GM23338 (cell line): ENCODE measurements around the gene DCLK2. TPM values are rescaled to one million over a fixed set of nuclear protein-coding genes. Genes with fewer than 3 reads are reported as not detected.

Source experiments
- ATAC-seq: fragments of 200-7000 bp; cut with Tn5 transposase; 3 replicates; pipeline ENCODE4 v1.9.1; 2020
- DNase-seq: peaks from one replicate; pipeline ENCODE4 v3.0.0-alpha.2; 2015; ENCODE audit warnings: low spot score
- H2AFZ ChIP-seq: fragments of 200-600 bp; sonication (generic); 2 replicates; pipeline ENCODE4 v1.8.0; 2016; ENCODE audit warnings: antibody characterized with exemption, mild to moderate bottlenecking, moderate library complexity
- H3F3A ChIP-seq: fragments of 200-600 bp; sonication (generic); replicated peaks from 2 replicates; pipeline ENCODE4 v1.8.0; 2017; ENCODE audit warnings: antibody characterized with exemption, mixed run types, low read depth
- H3K27ac ChIP-seq: fragments of 200-600 bp; sonication (generic); 2 replicates; pipeline ENCODE4 v1.6.1; 2016; ENCODE audit warnings: low read depth
- H3K27me3 ChIP-seq: fragments of 200-600 bp; sonication (generic); 2 replicates; pipeline ENCODE4 v1.8.0; 2016; ENCODE audit warnings: mild to moderate bottlenecking, mixed run types, moderate library complexity; ENCODE audit not compliant: insufficient read depth
- H3K36me3 ChIP-seq: fragments of 200-600 bp; sonication (generic); 2 replicates; pipeline ENCODE4 v1.8.0; 2016; ENCODE audit warnings: mild to moderate bottlenecking; ENCODE audit not compliant: insufficient read depth
- H3K4me1 ChIP-seq: fragments of 200-600 bp; sonication (generic); 2 replicates; pipeline ENCODE4 v1.8.0; 2016; ENCODE audit warnings: mild to moderate bottlenecking, moderate library complexity; ENCODE audit not compliant: insufficient read depth
- H3K4me2 ChIP-seq: fragments of 200-600 bp; sonication (generic); 2 replicates; pipeline ENCODE4 v1.7.1; 2017; ENCODE audit warnings: mixed run types
- H3K4me3 ChIP-seq: fragments of 200-600 bp; sonication (generic); 2 replicates; pipeline ENCODE4 v1.6.1; 2016; ENCODE audit warnings: mixed run types
- H3K79me2 ChIP-seq: fragments of 200-600 bp; sonication (generic); replicated peaks from 2 replicates; pipeline ENCODE4 v1.8.0; 2017; ENCODE audit warnings: mild to moderate bottlenecking; ENCODE audit not compliant: insufficient read depth
- H3K9me2 ChIP-seq: fragments of 200-600 bp; sonication (generic); 2 replicates; pipeline ENCODE4 v1.8.0; 2017; ENCODE audit not compliant: insufficient read depth
- H4K20me1 ChIP-seq: fragments of 200-600 bp; sonication (generic); replicated peaks from 2 replicates; pipeline ENCODE4 v1.8.0; 2017; ENCODE audit warnings: mild to moderate bottlenecking; ENCODE audit not compliant: insufficient read depth
- H3K27ac Mint-ChIP-seq: 2 replicates; pipeline ENCODE4 v1.8.0; 2020; ENCODE audit warnings: inconsistent platforms, mild to moderate bottlenecking, moderate library complexity, mixed read lengths
- H3K27me3 Mint-ChIP-seq: 3 replicates; pipeline ENCODE4 v1.8.0; 2022; ENCODE audit warnings: low read depth, mild to moderate bottlenecking, moderate library complexity, mixed read lengths, inconsistent platforms; ENCODE audit not compliant: insufficient read depth, poor library complexity
- H3K36me3 Mint-ChIP-seq: 3 replicates; pipeline ENCODE4 v1.8.0; 2021; ENCODE audit warnings: low read depth, mild to moderate bottlenecking, inconsistent platforms, moderate library complexity, mixed read lengths
- H3K4me1 Mint-ChIP-seq: 3 replicates; pipeline ENCODE4 v1.8.0; 2020; ENCODE audit warnings: mild to moderate bottlenecking, inconsistent platforms, mixed read lengths
- H3K4me3 Mint-ChIP-seq: 3 replicates; pipeline ENCODE4 v1.8.0; 2021; ENCODE audit warnings: moderate library complexity, mild to moderate bottlenecking, inconsistent platforms, mixed read lengths
- H3K9me3 Mint-ChIP-seq: 3 replicates; pipeline ENCODE4 v1.8.0; 2020; ENCODE audit warnings: moderate library complexity, mild to moderate bottlenecking, inconsistent platforms, mixed read lengths
- CREB1 ChIP-seq: fragments of 250-450 bp; sonication (Bioruptor Pico); IDR thresholded peaks from 2 replicates; pipeline ENCODE4 v1.5.0; 2020; ENCODE audit warnings: low read depth, mild to moderate bottlenecking, moderate library complexity
- CTCF ChIP-seq, 2 experiments: fragments of 200-600 bp in 1 of 2; sonication (generic) in 1 of 2; conservative IDR thresholded peaks; 2 replicates each; pipeline versions ENCODE4 v1.5.1 to v1.6.1; 2016 to 2017; ENCODE audit warnings: antibody characterized with exemption in 2 of 2, low read depth in 2 of 2, mild to moderate bottlenecking in 2 of 2, moderate library complexity in 1 of 2
- ETS1 ChIP-seq: IDR thresholded peaks from 2 replicates; pipeline ENCODE4 v1.6.1; 2016; ENCODE audit warnings: antibody characterized with exemption
- EZH2 ChIP-seq: fragments of 200-600 bp; sonication (generic); IDR thresholded peaks from one replicate; pipeline ENCODE4 v1.8.0; 2017; ENCODE audit warnings: antibody characterized with exemption, mild to moderate bottlenecking, low read depth; ENCODE audit not compliant: unreplicated experiment
- EZH2phosphoT487 ChIP-seq: fragments of 200-600 bp; sonication (generic); IDR thresholded peaks from one replicate; pipeline ENCODE4 v1.8.1; 2018; ENCODE audit warnings: antibody characterized with exemption; ENCODE audit not compliant: unreplicated experiment
- JUNB ChIP-seq: IDR thresholded peaks from one replicate; pipeline ENCODE4 v1.6.1; 2016; ENCODE audit warnings: antibody characterized with exemption; ENCODE audit not compliant: unreplicated experiment
- NANOG ChIP-seq: IDR thresholded peaks from 2 replicates; pipeline ENCODE4 v1.6.1; 2016; ENCODE audit warnings: antibody characterized with exemption, borderline replicate concordance
- POLR2AphosphoS5 ChIP-seq: IDR thresholded peaks from 2 replicates; pipeline ENCODE4 v1.6.1; 2016; ENCODE audit warnings: antibody characterized with exemption, low read depth
- REST ChIP-seq: IDR thresholded peaks from one replicate; pipeline ENCODE4 v1.6.1; 2018; ENCODE audit warnings: antibody characterized with exemption; ENCODE audit not compliant: unreplicated experiment
- STAT1 ChIP-seq: IDR thresholded peaks from one replicate; pipeline ENCODE4 v1.6.1; 2016; ENCODE audit warnings: antibody characterized with exemption; ENCODE audit not compliant: unreplicated experiment
- ZNF114 ChIP-seq: fragments of 250-450 bp; sonication (Bioruptor Pico); IDR thresholded peaks from 2 replicates; pipeline ENCODE4 v1.5.0; 2020; ENCODE audit warnings: mild to moderate bottlenecking, moderate library complexity
- ZNF331 ChIP-seq: fragments of 250-450 bp; sonication (Bioruptor Pico); IDR thresholded peaks from 2 replicates; pipeline ENCODE4 v1.5.0; 2020; ENCODE audit warnings: low read depth, mild to moderate bottlenecking, moderate library complexity
- polyA plus RNA-seq: library from polyadenylated mRNA; unstranded; fragments of >200 nt; fragmentation: Nextera tagmentation; extraction: Ambion mirVana; gene quantifications from 2 replicates; pipeline ENCODE4 v1.2.1, GENCODE V29; 2016
- total RNA-seq: library from RNA; depleted of rRNA; stranded (reverse); fragments of >200 nt; shearing (Covaris generic); gene quantifications from 2 replicates; pipeline ENCODE4 v1.2.3, GENCODE V29; 2014

Gene DCLK2
- total and polyA plus RNA-seq, 2 experiments from 2014 or later: 0.49 TPM; not detected in 1

DNA sequence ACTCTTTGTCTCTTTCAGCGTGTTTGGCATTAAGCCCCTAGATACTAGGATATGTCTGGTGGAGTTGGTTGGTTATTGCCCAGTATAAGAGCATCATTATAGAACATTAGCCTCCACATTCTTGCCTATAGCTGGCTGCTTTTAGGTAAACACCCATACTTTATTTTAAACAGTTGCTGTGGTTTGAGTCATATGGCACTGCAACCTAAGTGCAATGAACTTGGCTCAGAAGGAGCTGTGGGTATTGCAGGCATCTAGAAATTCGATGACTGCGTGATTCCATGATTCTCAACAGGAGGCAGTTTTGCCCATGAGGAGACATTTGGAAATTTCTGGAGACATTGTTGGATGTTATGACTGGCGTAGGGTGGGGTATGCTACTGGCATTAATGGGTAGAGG, 49.5 kb downstream of the DCLK2 start:
- Mint-ChIP-seq H3K4me1 (no peaks in the 10 kb centered on the region), H3K36me3 (no peaks in the 10 kb centered on the region), H3K27me3 (no peaks in the 10 kb centered on the region), H3K27ac (no peak overlapping the region), H3K4me3 (no peak overlapping the region), H3K9me3 (no peaks in the 10 kb centered on the region)
- H2AFZ ChIP-seq: no peak overlapping the region
- no peaks in the 10 kb centered on the region for H3K36me3 ChIP-seq
- H3K79me2 ChIP-seq: no peaks in the 10 kb centered on the region
- no peak overlapping the region for H3K4me2 ChIP-seq
- DNase-seq (no peak), ATAC-seq (no peak)
- no peaks in the 10 kb centered on the region for H3K9me2 ChIP-seq
- no peak overlapping the region for H3K27ac ChIP-seq
- H3K4me1 ChIP-seq: no peaks in the 10 kb centered on the region
- TF ChIP-seq JUNB: no peak
- no peak overlapping the region for H3K4me3 ChIP-seq
- H4K20me1 ChIP-seq: no peaks in the 10 kb centered on the region
- H3F3A ChIP-seq: no peaks in the 10 kb centered on the region
- no peaks in the 10 kb centered on the region for H3K27me3 ChIP-seq

DNA sequence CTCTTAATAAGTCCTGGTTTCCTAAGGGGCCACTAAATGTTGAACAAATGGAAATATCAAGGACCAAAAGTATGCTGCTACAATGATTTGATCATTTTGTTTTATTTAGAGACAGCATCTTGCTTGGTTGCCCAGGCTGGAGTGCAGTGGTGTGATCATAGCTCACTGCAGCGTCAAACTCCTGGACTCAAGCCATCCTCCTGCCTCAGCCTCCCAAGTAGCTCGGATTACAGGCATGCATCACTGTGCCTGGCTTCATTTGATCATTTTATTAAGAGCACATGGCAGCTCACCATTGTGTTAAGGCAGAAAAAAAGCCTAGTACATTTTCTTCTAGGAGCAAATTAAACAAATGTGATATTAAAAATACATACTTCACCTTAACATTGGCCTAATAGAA, 52.7 kb downstream of the DCLK2 start:
- Histone ChIP-seq H3K9me2 (no peaks in the 10 kb centered on the region), H2AFZ (no peak overlapping the region), H3K4me3 (no peak overlapping the region), H3K27ac (no peak overlapping the region), H3K36me3 (no peaks in the 10 kb centered on the region), H3K27me3 (no peaks in the 10 kb centered on the region), H3K79me2 (no peaks in the 10 kb centered on the region), H3F3A (no peaks in the 10 kb centered on the region), H3K4me2 (no peak overlapping the region), H4K20me1 (no peaks in the 10 kb centered on the region), H3K4me1 (no peaks in the 10 kb centered on the region)
- DNase-seq: no peak
- no peaks in the 10 kb centered on the region for H3K27me3 Mint-ChIP-seq
- no peaks in the 10 kb centered on the region for H3K9me3 Mint-ChIP-seq
- no peak overlapping the region for H3K27ac Mint-ChIP-seq
- H3K36me3 Mint-ChIP-seq: no peaks in the 10 kb centered on the region
- ATAC-seq: no peak
- no peak overlapping the region for H3K4me3 Mint-ChIP-seq
- H3K4me1 Mint-ChIP-seq: no peaks in the 10 kb centered on the region
- TF ChIP-seq ZNF114 (CRISPR knock-in tag): no peak
- TF ChIP-seq JUNB: no peak
- TF ChIP-seq EZH2phosphoT487: no peak
- TF ChIP-seq CREB1 (CRISPR knock-in tag): no peak
- TF ChIP-seq CTCF (conservative IDR thresholded peaks at IDR 0.05; ENCODE audit: low read depth in 2 of 2): no peak
- TF ChIP-seq STAT1: no peak
- no peak for TF ChIP-seq ZNF331 (CRISPR knock-in tag)
- no peak for TF ChIP-seq REST
- no peak for TF ChIP-seq ETS1
- no peak for TF ChIP-seq NANOG
- TF ChIP-seq POLR2AphosphoS5: no peak
- TF ChIP-seq EZH2: no peak
